Fibroblast of skin of right quadriceps (primary cell): ENCODE measurements around the gene GPRIN3.
A peak's percentile ranks its signal among the peaks of the same experiment; 100 is the strongest.
"Not testable (repeated sequence)": the region's sequence is repeated elsewhere in the genome, so short reads cannot be mapped to it uniquely, and the experiment has no call there.

ENCODE experiments used
- DNase-seq: peaks from one replicate; pipeline ENCODE4 v3.0.0-alpha.2; 2013

GPRIN3 gene

GRCh38 chr4:89287945-89288344, 19.7 kb downstream of the GPRIN3 start:
- DNase-seq: no peak

GRCh38 chr4:89285745-89286144, 21.9 kb downstream of the GPRIN3 start:
- DNase-seq: no peak

GRCh38 chr4:89284828-89285227, 22.8 kb downstream of the GPRIN3 start:
- no peak for DNase-seq

- DNase-seq: no peak
Observed at GRCh38 chr4:89284020-89284424, 23.6 kb downstream of the GPRIN3 start.

- peak; percentile 5 for DNase-seq
Observed at GRCh38 chr4:89283226-89284009, 24.2 kb downstream of the GPRIN3 start.

GRCh38 chr4:89279385-89279784, 28.2 kb downstream of the GPRIN3 start:
- no peak for DNase-seq

- DNase-seq: no peak
Observed at GRCh38 chr4:89277412-89277811, 30.2 kb downstream of the GPRIN3 start.

- no peak for DNase-seq
Observed at GRCh38 chr4:89276296-89276695, 31.3 kb downstream of the GPRIN3 start.

- no peak for DNase-seq
Observed at GRCh38 chr4:89275587-89275986, 32.0 kb downstream of the GPRIN3 start.

GRCh38 chr4:89273741-89274141, 33.9 kb downstream of the GPRIN3 start:
- DNase-seq: no peak

GRCh38 chr4:89270792-89271191, 36.8 kb downstream of the GPRIN3 start:
- no peak for DNase-seq

- no peak for DNase-seq
Observed at GRCh38 chr4:89269121-89269666, 38.4 kb downstream of the GPRIN3 start.

- DNase-seq: no peak
Observed at GRCh38 chr4:89268679-89269078, 38.9 kb downstream of the GPRIN3 start.

- no peak for DNase-seq
Observed at GRCh38 chr4:89267846-89268245, 39.8 kb downstream of the GPRIN3 start.

GRCh38 chr4:89267392-89267791, 40.2 kb downstream of the GPRIN3 start:
- DNase-seq: no peak

- no peak for DNase-seq
Observed at GRCh38 chr4:89266128-89266527, 41.5 kb downstream of the GPRIN3 start.

- DNase-seq: no peak
Observed at GRCh38 chr4:89263265-89263664, 44.3 kb downstream of the GPRIN3 start.

GRCh38 chr4:89259301-89260028, 48.1 kb downstream of the GPRIN3 start:
- DNase-seq: no peak

GRCh38 chr4:89258506-89258905, 49.1 kb downstream of the GPRIN3 start:
- DNase-seq: no peak

GRCh38 chr4:89257376-89257775, 50.2 kb downstream of the GPRIN3 start:
- DNase-seq: no peak

- DNase-seq: no peak
Observed at GRCh38 chr4:89256203-89256800, 51.3 kb downstream of the GPRIN3 start.

- peak; percentile 14 for DNase-seq
Observed at GRCh38 chr4:89254847-89255246, 52.8 kb downstream of the GPRIN3 start.

GRCh38 chr4:89254347-89254746, 53.3 kb downstream of the GPRIN3 start:
- DNase-seq: not testable (repeated sequence)

GRCh38 chr4:89253935-89254334, 53.7 kb downstream of the GPRIN3 start:
- no peak for DNase-seq
